GM12864 (cell line): ENCODE measurements around the gene NLRC5.

ENCODE experiments used
- DNase-seq: peaks from one replicate; pipeline ENCODE4 v3.0.0-alpha.2; 2011; ENCODE audit warnings: low read depth
- H3K4me3 ChIP-seq: 2 replicates; pipeline ENCODE4 v1.5.1; 2011; ENCODE audit warnings: mild to moderate bottlenecking, low read depth, low read length, control low read depth
- TF ChIP-seq, protein P1 (sequence below): IDR thresholded peaks from 2 replicates; pipeline ENCODE4 v1.5.1; 2011; ENCODE audit warnings: low read depth, mild to moderate bottlenecking, moderate library complexity, low read length, control low read depth, inconsistent platforms; ENCODE audit errors: missing control alignments

NLRC5 gene, protein sequence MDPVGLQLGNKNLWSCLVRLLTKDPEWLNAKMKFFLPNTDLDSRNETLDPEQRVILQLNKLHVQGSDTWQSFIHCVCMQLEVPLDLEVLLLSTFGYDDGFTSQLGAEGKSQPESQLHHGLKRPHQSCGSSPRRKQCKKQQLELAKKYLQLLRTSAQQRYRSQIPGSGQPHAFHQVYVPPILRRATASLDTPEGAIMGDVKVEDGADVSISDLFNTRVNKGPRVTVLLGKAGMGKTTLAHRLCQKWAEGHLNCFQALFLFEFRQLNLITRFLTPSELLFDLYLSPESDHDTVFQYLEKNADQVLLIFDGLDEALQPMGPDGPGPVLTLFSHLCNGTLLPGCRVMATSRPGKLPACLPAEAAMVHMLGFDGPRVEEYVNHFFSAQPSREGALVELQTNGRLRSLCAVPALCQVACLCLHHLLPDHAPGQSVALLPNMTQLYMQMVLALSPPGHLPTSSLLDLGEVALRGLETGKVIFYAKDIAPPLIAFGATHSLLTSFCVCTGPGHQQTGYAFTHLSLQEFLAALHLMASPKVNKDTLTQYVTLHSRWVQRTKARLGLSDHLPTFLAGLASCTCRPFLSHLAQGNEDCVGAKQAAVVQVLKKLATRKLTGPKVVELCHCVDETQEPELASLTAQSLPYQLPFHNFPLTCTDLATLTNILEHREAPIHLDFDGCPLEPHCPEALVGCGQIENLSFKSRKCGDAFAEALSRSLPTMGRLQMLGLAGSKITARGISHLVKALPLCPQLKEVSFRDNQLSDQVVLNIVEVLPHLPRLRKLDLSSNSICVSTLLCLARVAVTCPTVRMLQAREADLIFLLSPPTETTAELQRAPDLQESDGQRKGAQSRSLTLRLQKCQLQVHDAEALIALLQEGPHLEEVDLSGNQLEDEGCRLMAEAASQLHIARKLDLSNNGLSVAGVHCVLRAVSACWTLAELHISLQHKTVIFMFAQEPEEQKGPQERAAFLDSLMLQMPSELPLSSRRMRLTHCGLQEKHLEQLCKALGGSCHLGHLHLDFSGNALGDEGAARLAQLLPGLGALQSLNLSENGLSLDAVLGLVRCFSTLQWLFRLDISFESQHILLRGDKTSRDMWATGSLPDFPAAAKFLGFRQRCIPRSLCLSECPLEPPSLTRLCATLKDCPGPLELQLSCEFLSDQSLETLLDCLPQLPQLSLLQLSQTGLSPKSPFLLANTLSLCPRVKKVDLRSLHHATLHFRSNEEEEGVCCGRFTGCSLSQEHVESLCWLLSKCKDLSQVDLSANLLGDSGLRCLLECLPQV (N-terminal part only)

DNA sequence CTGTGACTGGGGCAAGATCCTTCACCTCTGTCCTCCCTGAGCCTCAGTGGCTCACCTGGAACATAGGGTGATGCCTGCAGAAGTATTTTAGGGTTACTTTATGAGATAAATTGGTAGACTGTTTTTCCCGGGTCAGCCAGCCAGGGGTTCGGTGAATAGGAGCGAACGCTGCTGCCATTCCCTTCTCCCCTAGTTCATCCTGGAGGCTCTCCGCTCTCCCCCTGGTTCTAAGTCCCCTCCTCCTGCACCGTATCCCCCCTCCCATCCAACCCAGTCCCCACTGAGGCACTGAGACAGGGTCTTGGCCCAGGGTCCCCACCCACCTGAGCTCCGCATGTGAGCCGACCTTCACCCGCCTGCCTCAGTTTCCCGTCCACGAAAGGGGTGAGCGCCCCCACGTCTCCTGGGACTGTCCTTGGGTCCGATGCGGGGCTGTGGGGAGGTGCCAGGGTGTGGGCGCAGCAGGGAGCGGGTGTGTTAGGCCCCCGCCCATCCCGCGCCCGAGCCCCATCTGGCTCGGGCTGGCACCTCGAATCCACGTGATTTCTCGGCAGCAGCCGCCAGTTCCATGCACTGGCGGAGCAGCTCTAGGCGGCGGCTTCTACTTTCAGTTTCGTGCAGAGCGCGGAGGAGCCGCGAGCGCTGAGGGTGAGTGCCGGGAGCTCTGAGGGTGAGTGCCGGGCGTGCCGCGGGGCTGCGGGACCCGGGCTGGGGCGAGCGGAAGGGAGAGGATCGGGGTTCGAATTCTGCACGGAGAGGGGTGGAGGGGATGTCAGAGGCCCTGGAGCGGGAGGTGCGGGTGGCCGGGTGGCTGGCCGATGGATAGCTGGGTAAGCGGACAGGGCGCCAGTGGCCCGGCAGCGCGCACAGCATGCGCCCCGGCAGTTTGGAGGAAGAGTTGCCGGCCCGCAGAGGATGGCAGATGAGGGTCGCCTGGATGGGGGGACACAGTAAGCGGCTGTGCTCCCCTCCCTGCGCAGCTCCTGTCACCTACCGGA is at the start of gene NLRC5:
TSS of gene NLRC5 (plus strand) at position 610 of the 998 bp plus-strand sequence. CDS start 31,156 bp downstream, outside the sequence.
- no peak for DNase-seq
- peak within 1 kb of the TSS; percentile 72 for H3K4me3 ChIP-seq
- TF ChIP-seq, protein P1, sequence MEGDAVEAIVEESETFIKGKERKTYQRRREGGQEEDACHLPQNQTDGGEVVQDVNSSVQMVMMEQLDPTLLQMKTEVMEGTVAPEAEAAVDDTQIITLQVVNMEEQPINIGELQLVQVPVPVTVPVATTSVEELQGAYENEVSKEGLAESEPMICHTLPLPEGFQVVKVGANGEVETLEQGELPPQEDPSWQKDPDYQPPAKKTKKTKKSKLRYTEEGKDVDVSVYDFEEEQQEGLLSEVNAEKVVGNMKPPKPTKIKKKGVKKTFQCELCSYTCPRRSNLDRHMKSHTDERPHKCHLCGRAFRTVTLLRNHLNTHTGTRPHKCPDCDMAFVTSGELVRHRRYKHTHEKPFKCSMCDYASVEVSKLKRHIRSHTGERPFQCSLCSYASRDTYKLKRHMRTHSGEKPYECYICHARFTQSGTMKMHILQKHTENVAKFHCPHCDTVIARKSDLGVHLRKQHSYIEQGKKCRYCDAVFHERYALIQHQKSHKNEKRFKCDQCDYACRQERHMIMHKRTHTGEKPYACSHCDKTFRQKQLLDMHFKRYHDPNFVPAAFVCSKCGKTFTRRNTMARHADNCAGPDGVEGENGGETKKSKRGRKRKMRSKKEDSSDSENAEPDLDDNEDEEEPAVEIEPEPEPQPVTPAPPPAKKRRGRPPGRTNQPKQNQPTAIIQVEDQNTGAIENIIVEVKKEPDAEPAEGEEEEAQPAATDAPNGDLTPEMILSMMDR, result no peak

DNA sequence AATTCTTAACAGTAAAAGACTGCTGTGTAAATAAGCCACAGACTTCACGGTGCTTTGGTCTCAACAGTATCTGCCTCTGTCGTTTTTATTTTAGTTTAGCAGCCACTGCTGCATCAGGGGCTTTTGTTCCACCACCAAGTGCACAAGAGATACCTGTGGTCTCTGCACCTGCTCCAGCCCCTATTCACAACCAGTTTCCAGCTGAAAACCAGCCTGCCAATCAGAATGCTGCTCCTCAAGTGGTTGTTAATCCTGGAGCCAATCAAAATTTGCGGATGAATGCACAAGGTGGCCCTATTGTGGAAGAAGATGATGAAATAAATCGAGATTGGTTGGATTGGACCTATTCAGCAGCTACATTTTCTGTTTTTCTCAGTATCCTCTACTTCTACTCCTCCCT is 49.6 kb upstream of the NLRC5 start:
- no peak for DNase-seq
- TF ChIP-seq, protein P1, result no peak
- H3K4me3 ChIP-seq, result no peak overlapping the region

DNA sequence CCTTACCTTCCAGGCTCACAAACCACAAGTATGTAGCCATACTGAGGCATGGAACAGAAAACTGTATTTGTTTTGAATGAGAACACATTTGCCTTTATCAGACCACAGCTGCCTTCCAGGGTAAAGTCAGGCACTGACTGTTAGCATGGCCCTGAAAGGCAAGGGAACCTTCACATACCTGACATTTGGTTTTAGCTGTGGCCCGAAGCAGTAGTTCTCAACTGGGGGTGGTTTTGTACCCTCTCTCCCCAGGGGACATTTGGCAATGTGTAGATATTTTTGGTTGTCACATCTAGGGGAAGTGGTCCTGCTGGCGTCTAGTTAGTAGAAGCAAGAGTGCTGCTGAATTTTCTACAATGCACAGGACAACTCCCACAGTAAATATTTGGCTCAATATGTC is 48.3 kb upstream of the NLRC5 start:
- no peak overlapping the region for H3K4me3 ChIP-seq
- no peak for DNase-seq
- TF ChIP-seq, protein P1, result no peak

DNA sequence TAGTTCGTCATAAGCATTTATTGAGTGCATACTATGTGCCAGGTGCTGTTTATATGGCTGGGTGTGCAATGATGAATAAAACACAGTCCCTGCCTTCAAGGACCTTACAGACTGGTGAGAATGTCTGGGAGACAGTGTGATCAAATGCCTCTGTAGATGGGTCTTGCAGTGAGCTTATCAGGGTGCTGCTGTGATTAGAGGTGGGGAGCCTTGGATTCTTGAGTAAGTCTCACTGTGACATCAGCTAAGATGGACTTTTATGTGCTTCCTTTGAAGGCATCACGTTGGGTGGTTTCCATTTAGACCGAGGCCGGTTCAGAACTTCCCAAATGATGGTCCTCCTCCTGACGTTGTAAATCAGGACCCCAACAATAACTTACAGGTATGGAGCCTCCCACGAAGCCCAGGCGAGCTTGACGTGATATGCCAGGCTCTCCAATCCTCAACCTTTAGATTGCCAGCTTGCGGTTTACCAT is 47.5 kb upstream of the NLRC5 start:
- TF ChIP-seq, protein P1, result no peak
- no peak overlapping the region for H3K4me3 ChIP-seq
- no peak for DNase-seq

DNA sequence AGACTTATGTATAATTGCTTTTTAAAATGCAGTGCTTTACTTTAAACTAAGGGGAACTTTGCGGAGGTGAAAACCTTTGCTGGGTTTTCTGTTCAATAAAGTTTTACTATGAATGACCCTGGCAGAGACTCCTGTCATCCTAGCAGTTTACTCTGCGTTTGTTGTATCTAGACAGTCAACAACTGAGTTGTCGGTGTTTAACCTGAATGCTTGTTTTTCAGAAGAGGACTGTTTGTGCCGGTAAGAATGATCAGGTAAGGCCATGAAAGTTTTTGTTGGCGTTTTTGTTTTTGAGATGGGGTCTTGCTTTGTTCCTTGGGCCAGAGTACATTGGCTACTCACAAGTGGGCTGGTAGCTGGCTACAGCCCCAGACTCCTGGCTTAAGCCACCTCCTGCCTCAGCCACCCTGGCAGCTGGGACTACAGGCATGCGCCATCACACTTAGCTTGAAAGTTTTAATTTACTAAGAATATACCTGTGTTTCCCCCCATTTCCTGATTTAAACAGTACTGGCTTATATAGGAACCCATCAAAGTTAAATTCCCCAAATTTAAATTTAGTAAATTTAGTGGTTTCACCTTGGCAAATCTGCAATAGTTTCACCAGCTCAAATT is 45.5 kb upstream of the NLRC5 start:
- TF ChIP-seq, protein P1, result no peak
- H3K4me3 ChIP-seq, result no peak overlapping the region
- DNase-seq, result no peak
